C4-2B (cell line): Measurements from ENCODE around the gene CMYA5.

ENCODE experiments used
- CTCF ChIP-seq: fragments of 450-650 bp; conservative IDR thresholded peaks from 2 replicates; pipeline ENCODE4 v1.5.1; 2017; ENCODE audit warnings: mild to moderate bottlenecking
- ZFX ChIP-seq: fragments of 450-650 bp; IDR thresholded peaks from 2 replicates; pipeline ENCODE4 v1.6.1; 2017

- TF ChIP-seq CTCF (no peak), ZFX (no peak)
These were observed 112.8 kb downstream of the CMYA5 start for GRCh38 chr5:79802406-79802805.
